Midbrain (tissue), 1 donor: ENCODE measurements around the gene CBLB.
"Not testable (repeated sequence)": the region's sequence is repeated elsewhere in the genome, so short reads cannot be mapped to it uniquely, and the experiment has no call there.

ENCODE experiments used
- DNase-seq: peaks from one replicate; lab custom pipeline; 2025; lab: John Stamatoyannopoulos, UW

Gene CBLB

GRCh38 chr3:105786241-105786640 is 82.6 kb downstream of the CBLB start:
- DNase-seq: peak; percentile 12

GRCh38 chr3:105785803-105786202 is 83.0 kb downstream of the CBLB start:
- DNase-seq: no peak

DNA sequence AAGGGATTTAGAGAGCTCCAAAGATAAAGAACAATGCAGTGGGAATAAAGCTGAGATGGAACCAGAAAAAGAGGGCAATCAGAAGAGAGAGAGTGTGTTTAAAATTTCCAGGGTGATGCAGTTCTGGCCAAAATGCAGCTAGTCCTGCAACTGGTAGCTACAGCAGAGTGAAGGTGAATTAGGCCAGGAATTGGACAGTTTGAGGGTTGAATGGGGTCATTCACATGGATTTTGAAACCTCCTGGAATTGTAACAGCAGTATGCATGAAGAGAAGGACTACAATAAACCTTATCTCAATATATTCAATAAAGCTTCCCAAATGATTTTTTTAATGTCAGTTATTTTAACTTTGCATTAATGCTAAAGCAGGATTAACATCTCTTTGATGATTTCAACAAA is 85.2 kb downstream of the CBLB start:
- no peak for DNase-seq

DNA sequence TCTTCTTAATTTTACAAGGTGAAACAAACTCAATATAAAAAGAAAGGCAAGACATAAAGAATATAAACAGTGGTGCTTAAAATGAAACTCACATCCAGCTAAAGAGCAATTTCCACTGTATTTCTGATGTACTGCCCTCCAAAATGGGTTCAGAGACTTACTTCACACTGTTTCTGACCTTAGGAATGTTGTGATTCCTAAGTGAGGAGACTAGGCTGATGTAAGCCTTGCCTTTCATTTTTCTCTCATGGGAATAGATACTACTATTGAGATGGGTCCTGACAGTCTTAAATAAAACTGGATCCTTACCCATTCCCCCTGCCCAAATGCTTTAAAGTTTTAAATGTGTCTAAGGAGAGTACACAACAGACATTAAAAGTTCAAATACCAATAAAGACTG is 86.9 kb downstream of the CBLB start:
- no peak for DNase-seq

DNA sequence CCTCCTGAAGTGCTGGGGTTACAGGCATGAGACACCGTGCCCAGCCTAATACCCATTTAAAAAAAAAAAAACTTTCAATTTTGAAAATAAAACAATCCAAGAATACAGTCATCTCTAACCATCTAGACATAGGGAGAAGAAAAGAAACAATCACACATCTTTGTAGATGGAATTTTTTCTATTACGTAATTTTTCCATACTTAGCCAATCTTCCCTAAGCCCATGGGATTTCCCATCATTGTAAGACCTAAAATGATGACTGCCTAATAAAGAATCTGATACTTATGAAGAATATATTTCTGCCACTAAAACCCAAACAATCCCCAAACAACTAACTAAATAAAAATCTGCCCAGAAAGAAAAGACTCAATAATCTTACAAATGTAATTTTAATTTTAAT is 88.7 kb downstream of the CBLB start:
- DNase-seq: no peak

DNA sequence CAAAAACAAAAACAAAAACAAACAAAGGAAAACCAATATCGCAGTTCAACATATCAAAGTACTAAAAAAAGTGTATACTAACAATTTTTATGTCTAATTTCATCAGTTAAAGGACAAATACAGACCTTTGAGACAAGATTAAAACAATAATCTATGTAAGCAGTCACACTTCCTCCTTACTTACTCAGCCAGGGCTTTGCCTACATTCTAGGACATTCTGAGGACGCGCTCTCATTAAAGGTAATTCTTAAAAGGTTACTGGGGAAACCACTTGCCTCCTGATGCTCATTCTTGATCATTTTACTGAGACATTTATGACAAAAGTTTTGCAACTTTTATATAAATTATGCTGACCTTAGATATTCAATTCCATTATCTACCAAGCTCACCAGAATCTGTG is 93.4 kb downstream of the CBLB start:
- no peak for DNase-seq

DNA sequence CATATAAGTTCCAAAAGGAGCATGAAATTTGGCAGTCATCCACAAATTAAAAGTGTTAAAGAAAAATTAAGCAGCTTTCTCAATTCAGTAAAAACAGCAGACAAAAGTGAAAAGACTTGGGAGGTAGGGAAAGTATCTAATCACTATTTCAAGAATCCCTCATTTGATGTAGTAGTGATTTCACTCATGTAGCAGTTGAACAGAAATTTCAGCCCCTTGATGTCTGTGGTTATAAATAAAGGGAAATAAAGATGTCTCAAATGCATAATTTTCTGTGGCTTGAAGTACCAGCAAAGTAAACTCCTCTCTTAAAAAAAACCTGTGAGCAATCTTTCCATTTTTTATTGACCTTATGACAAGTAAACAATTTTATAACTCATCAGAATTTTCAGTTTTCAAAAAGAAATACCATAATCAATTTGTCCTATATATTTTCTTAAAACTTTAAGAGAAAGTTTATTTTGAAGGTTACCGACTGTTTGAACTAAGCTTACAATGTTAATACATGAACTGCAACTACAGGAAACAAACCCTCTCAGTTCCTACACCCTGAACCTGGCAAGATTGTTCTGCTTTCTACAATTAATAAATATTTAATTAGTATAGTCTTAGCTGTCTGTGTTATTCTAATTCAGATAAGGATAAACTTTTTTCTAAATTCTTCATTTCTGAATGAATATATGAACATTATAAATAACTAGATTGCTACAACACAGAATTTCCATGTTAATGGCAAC is 94.2 kb downstream of the CBLB start:
- no peak for DNase-seq

GRCh38 chr3:105773291-105773690 is 95.5 kb downstream of the CBLB start:
- no peak for DNase-seq

DNA sequence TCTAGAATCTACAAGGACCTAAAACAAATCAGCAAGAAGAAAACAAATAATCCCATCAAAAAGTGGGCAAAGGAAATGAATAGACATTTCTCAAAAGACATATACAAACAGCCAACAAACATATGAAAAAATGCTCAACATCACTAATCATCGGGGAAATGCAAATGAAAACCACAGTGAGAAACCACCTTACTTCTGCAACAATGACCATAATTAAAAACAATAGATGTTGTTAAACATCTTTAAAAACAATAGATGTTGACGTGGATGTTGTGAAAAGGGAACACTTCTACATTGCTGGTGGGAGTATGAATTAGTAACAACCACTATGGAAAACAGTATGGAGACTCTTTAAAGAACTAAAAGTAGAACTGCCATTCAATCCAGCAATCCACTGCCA is 96.2 kb downstream of the CBLB start:
- no peak for DNase-seq

GRCh38 chr3:105771392-105771791 is 97.4 kb downstream of the CBLB start:
- DNase-seq: no peak

GRCh38 chr3:105770410-105770809 is 98.4 kb downstream of the CBLB start:
- DNase-seq: no peak

- DNase-seq: no peak
Measured at GRCh38 chr3:105767776-105768175, 101.0 kb downstream of the CBLB start.

DNA sequence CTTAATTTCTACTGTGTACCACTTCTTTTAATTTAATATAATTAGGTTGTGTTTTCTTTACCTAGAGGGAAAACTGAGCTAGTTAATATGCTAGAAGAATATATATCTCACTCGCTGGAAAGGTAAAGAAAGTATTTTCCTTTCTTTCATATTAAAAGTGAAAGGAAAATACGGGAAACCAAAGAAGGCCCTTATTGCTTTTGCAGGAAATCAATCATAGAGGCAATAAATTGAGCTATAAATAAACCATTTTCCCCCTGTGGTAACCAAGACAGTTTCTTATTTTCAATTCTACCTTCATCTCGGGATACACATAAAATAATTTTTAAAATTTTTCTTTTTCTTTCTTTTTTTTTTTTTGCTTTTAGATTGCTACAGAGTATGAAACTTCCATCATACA is 101.6 kb downstream of the CBLB start:
- DNase-seq: no peak

DNA sequence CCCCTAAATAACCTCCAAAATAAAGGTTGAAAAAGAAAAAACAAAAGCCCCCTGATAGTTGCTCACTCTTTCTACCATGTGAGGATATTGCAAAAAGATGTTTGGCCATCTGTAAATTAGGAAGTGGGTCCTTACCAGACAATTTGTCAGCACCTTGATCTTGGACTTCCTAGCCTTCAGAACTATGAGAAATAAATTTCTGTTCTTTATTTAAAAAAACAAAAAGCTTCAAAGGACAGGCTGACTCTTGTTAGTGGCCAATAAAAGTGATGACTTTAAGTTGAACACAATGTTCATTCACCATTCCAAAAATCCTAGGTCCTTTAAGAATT is 103.5 kb downstream of the CBLB start:
- no peak for DNase-seq

DNA sequence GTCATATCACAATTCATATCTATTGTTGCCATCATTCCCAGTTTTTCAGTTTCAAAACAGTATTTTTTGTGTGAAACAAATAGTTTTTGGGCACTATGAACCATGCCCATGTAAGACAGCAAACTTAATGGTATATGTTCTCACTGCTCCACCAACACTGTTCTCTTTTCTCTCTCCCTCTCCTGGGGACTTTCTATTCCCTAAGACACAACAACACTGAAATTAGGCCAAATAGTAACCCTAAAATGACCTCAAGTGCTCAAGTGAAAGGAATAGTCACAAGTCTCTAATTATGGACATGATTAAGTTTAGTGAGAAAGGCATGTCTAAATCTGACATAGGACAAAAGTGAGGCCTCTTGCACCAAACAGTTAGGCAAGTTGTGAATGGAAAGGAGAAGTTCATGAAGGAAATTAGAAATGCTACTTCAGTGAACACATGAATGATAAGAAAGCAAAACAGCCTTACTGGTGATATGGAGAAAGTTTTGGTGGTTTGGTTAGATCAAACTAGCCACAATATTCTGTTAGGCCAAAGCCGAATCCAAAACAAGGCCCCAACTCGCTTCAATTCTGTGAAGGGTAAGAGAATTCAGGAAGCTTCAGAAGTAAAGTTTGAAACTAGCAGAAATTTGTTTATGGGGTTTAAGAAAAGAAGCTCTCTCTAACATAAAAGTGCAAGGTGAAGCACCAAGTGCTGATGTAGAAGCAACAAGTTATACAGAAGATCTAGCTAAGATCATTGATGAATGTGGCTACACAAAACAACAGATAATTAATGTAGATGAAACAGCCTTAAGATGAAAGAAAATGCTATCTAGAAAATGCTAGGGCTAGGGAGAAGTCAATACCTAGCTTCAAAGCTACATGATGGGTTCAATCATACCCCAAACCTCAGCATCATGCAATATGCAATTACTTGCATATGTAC is 104.2 kb downstream of the CBLB start:
- DNase-seq: no peak

DNA sequence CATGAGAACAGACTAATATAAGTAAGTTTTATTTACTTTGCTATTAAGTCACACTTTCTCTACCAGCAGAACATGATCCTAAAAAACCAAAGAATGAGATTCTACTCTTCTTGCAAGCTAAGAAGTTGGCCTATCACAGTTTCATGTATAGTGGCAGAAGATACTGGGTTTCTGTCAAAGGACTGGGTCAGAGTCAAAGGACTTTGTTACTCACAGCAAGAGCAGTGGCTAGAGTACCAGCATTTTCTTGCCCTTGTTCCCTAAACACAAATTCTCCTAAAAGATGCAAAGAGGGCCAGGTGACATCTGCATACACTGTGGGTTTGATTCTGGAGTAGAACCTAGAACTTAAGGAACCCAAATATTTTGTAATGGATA is 105.2 kb downstream of the CBLB start:
- no peak for DNase-seq

DNA sequence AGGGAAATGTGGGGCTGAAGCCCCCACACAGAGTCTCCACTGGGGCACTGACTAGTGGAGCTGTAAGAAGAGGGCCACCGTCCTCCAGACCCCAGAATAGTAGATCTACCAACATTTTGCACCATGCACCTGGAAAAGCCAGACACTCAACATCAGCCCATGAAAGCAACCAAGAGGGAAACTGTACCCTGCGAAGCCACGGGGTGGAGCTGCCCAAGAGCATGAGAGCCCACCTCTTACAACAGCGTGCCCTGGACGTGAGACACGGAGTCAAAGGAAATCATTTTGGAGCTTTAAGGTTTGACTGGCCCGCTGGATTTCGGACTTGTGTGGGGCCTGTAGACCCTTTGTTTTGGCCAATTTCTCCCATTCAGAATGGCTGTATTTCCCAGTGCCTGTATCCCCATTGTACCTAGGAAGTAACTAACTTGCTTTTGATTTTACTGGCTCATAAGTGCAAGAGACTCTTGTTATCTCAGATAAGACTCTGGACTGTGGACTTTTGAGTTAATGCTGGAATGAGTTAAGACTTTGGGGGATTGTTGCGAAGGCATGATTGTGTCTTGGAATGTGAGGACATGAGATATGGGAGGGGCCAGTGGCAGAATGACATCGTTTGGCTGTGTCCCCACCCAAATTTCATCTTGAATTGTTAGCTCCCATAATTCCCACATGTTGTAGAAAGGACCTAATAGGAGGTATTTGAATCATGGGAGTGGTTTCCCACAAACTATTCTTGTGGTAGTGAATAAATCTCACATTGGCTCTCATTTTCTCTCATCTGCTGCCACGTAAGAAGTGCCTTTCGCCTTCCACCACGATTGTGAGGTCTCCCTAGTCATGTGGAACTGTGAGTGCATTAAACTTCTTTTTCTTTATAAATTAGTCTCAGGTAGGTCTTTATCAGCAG is 105.8 kb downstream of the CBLB start:
- DNase-seq: no peak

- DNase-seq: not testable (repeated sequence)
Measured at GRCh38 chr3:105762214-105762613, 106.6 kb downstream of the CBLB start.

- no peak for DNase-seq
Measured at GRCh38 chr3:105759442-105760078, 109.3 kb downstream of the CBLB start.

DNA sequence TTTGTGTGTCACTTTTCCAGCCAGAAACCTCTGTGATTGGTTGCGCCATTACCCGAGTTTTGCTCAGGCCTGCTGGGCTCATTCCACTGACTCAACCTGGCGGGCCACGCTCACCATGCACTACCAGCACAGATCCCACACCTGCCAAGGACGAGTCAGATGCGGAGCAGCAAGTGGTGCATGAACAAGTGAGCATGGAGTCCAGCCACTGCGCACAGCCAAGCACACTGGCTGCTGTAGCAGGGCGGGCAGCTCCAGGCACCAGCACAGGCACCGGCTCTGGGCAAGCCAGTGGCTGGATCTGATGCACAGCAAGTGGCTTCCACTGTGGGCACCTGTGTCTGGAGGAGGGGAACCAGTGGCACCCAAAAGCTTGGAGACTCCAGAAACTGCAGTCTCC is 110.4 kb downstream of the CBLB start:
- DNase-seq: no peak

GRCh38 chr3:105755121-105755886 is 113.5 kb downstream of the CBLB start:
- no peak for DNase-seq
